Left renal pelvis (tissue), 4 donors: ENCODE results near the gene MYOCD. TPM values are rescaled to one million over a fixed set of nuclear protein-coding genes. Genes with fewer than 3 reads are reported as not detected.
A peak's percentile ranks its signal among the peaks of the same experiment; 100 is the strongest.

Experiments used
- DNase-seq, 4 donors: peaks; one replicate each; pipeline ENCODE4 v3.0.0-alpha.2; 2013; ENCODE audit warnings: low read depth in 4 of 4, low spot score in 3 of 4
- polyA plus RNA-seq, 4 donors: library from polyadenylated mRNA; unstranded; fragments of 120-200 nt; gene quantifications; one replicate each; pipeline ENCODE4 v1.2.1, GENCODE V29; 2013; ENCODE audit not compliant: insufficient read length in 4 of 4

The MYOCD gene
- polyA plus RNA-seq, 4 donors = 5.1 to 25.6 (median 6.1) TPM

- no peak for DNase-seq
Measured at GRCh38 chr17:12709063-12709462, 43.4 kb downstream of the MYOCD start.

- DNase-seq = no peak
Measured at GRCh38 chr17:12712415-12712814, 46.7 kb downstream of the MYOCD start.

GRCh38 chr17:12712941-12713340, 47.3 kb downstream of the MYOCD start:
- DNase-seq = no peak

GRCh38 chr17:12719948-12720347, 54.3 kb downstream of the MYOCD start:
- DNase-seq = no peak

GRCh38 chr17:12721581-12721980, 55.9 kb downstream of the MYOCD start:
- no peak for DNase-seq

- DNase-seq = no peak
Measured at GRCh38 chr17:12722282-12722681, 56.6 kb downstream of the MYOCD start.

- no peak for DNase-seq
Measured at GRCh38 chr17:12726131-12726530, 60.4 kb downstream of the MYOCD start.

- no peak for DNase-seq
Measured at GRCh38 chr17:12727076-12727760, 61.5 kb downstream of the MYOCD start.

GRCh38 chr17:12727881-12728280, 62.2 kb downstream of the MYOCD start:
- no peak for DNase-seq

- no peak for DNase-seq
Measured at GRCh38 chr17:12729086-12729485, 63.4 kb downstream of the MYOCD start.

- no peak for DNase-seq
Measured at GRCh38 chr17:12730421-12730820, 64.7 kb downstream of the MYOCD start.

- DNase-seq = peak in 1 of 4 donors; percentile 55
Measured at GRCh38 chr17:12730931-12731521, 65.3 kb downstream of the MYOCD start.

GRCh38 chr17:12731839-12732238, 66.1 kb downstream of the MYOCD start:
- no peak for DNase-seq

GRCh38 chr17:12732366-12732765, 66.7 kb downstream of the MYOCD start:
- DNase-seq = no peak

GRCh38 chr17:12734926-12735325, 69.2 kb downstream of the MYOCD start:
- DNase-seq = no peak

GRCh38 chr17:12735517-12735916, 69.8 kb downstream of the MYOCD start:
- no peak for DNase-seq

- no peak for DNase-seq
Measured at GRCh38 chr17:12736526-12736925, 70.8 kb downstream of the MYOCD start.

- DNase-seq = no peak
Measured at GRCh38 chr17:12737740-12738469, 72.2 kb downstream of the MYOCD start.

- no peak for DNase-seq
Measured at GRCh38 chr17:12738624-12739023, 72.9 kb downstream of the MYOCD start.

GRCh38 chr17:12739500-12739899, 73.8 kb downstream of the MYOCD start:
- DNase-seq = no peak

- DNase-seq = no peak
Measured at GRCh38 chr17:12743046-12743445, 77.4 kb downstream of the MYOCD start.

GRCh38 chr17:12744298-12744697, 78.6 kb downstream of the MYOCD start:
- DNase-seq = no peak
